Ovary (tissue), 9 donors: ENCODE data around the gene SPATA33. TPM values are rescaled to one million over a fixed set of nuclear protein-coding genes. Genes with fewer than 3 reads are reported as not detected.
A peak's percentile ranks its signal among the peaks of the same experiment; 100 is the strongest.

Experiments
- DNase-seq, 5 donors: peaks; one replicate each; pipeline ENCODE4 v3.0.0-alpha.2; 2019 to 2020
- H3K27ac ChIP-seq, 2 donors: fragments of 200-600 bp; one replicate each; pipeline versions ENCODE4 v1.5.1 to v1.8.0; 2019 to 2022
- H3K27me3 ChIP-seq: fragments of 200-600 bp; one replicate; pipeline ENCODE4 v1.8.0; 2022
- H3K36me3 ChIP-seq: fragments of 200-600 bp; sonication (generic); one replicate; pipeline ENCODE4 v1.5.1; 2019
- H3K4me1 ChIP-seq: one replicate; pipeline ENCODE4 v1.8.1; 2013; ENCODE audit warnings: mild to moderate bottlenecking, moderate library complexity; ENCODE audit not compliant: insufficient read depth
- H3K4me3 ChIP-seq: fragments of 200-600 bp; sonication (generic); one replicate; pipeline ENCODE4 v1.5.1; 2017
- H3K9me3 ChIP-seq, 2 donors: fragments of 200-600 bp in 1 of 2; sonication (generic) in 1 of 2; one replicate each; pipeline versions ENCODE4 v1.5.1 to v1.8.1; 2013 to 2019; ENCODE audit warnings: mild to moderate bottlenecking in 1 of 2, moderate library complexity in 1 of 2
- CTCF ChIP-seq, 3 donors: fragments of 450-650 bp in 2 of 3; fragments of 200-600 bp in 1 of 3; IDR thresholded peaks; one replicate each; pipeline versions ENCODE4 v1.5.1 to v1.8.0; 2016 to 2022; ENCODE audit warnings: antibody characterized with exemption in 3 of 3, mild to moderate bottlenecking in 1 of 3
- EP300 ChIP-seq: sonication (generic); formaldehyde crosslinking; IDR thresholded peaks from one replicate; pipeline ENCODE4 v1.6.1; 2017; ENCODE audit warnings: antibody characterized with exemption
- POLR2A ChIP-seq: fragments of 450-650 bp; IDR thresholded peaks from one replicate; pipeline ENCODE4 v1.6.1; 2017; ENCODE audit warnings: antibody characterized with exemption, mild to moderate bottlenecking, moderate library complexity
- WGBS, 3 donors: extraction: QIAGEN DNeasy Blood & Tissue Kit in 1 of 3; methylation state at CpG; one replicate each; pipeline versions ENCODE4 v1.1.5 to v1.1.7; 2013 to 2017; 5-methylcytosine and 5-hydroxymethylcytosine counted together
- intact Hi-C, 4 donors: fragments of 100-400 bp; cut with DNase I; formaldehyde crosslinking; loops; one replicate each; pipeline versions ENCODE4 v1.11.0 to v1.15.1; 2022 to 2023
- polyA plus RNA-seq, 2 donors: library from polyadenylated mRNA; stranded (reverse); fragments of 200-250 nt in 1 of 2; fragments of 350-450 nt in 1 of 2; fragmentation: Illumina TruSeq in 1 of 2; extraction: RNeasy Lipid Tissue Mini Kit (QIAGEN cat#74804) in 1 of 2; gene quantifications; one replicate each; pipeline ENCODE4 v1.2.3, GENCODE V29; 2013 to 2014
- total RNA-seq, 7 donors: library from RNA; depleted of rRNA in 2 of 7; stranded (reverse); fragments of >200 nt in 2 of 7; fragmentation: NEBNext Ultra II Directional in 3 of 7; extraction: Animal tissue kit (Norgen Biotek cat#: 25700) in 3 of 7; gene quantifications; one replicate each; pipeline versions ENCODE4 v1.1.0 to v1.2.4, GENCODE V29; 2016 to 2023
- donor health status: DM: no; HTN: no; CAD: no; lungs with moderate emphysema.
- donor health status: DM: no; HTN: no; CAD: no.
- donor health status: Bipolar disorder and iron deficiency.
- donor health status: DM: yes; HTN: yes; CAD: no.
- donor health status: DM: no; HTN: no; CAD: no.
- donor health status: DM: yes; HTN: yes; CAD: no.

Gene SPATA33
- total and polyA plus RNA-seq, 9 donors, result 1.5 to 8.2 (median 4.7) TPM

DNA sequence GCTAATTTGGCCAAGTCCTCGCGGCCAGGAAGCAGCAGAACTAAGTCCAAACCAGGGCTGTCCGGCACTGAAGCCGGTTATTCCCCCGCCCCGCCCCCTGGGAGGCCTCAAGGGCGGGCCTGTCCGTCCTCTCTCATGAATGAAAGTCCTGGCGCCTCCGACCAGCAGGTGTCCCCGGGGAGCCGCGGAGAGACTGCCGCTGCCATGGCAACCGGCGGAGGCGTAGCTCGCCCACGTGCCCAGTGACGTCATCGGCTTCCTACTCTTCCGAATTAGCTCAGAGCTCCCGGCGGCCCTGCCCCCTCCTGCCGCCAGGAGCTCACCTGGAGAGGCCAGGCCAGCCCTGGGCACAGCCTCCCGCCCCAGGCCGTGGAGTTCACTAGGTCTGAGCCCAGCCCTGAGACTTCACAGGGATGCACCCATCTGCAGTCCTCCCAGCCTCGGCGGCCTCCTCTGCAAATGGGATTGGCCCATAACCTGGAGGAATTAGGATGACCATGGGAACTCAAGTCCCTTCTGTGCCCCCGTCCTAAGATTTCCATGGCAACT lies 42.5 kb downstream of the SPATA33 start:
- 0 to 1% (median 1%) methylated on average over 23 to 30 of the region's 30 CpGs for WGBS, 3 donors
- H3K27ac ChIP-seq, result peak overlapping the region; percentile 58 to 66
- no peaks in the 10 kb centered on the region for H3K9me3 ChIP-seq
- H3K4me1 ChIP-seq, result peaks cover 11% of the 10 kb centered on the region
- TF ChIP-seq EP300, result peak; percentile 51
- peak; percentile 49 for TF ChIP-seq POLR2A
- peak; percentile 90 to 98 (median 91) for TF ChIP-seq CTCF (IDR thresholded peaks at IDR 0.05)
- no peaks in the 10 kb centered on the region for H3K27me3 ChIP-seq
- H3K36me3 ChIP-seq, result no peaks in the 10 kb centered on the region
- DNase-seq, result peak; percentile 99 to 100 (median 100)
- H3K4me3 ChIP-seq, result peak overlapping the region; percentile 55
- intact Hi-C loops, result loop anchor here in 3 of 4 donors (10.0 kb wide), 2 partner anchors 95 to 155 kb away; no protein-coding TSS in a partner anchor

- intact Hi-C loops, result loop anchor here in 3 of 4 donors (10.0 kb wide), 2 partner anchors 94 to 154 kb away; no protein-coding TSS in a partner anchor
- Histone ChIP-seq H3K27ac (peak overlapping the region; percentile 65 to 66), H3K36me3 (no peaks in the 10 kb centered on the region), H3K9me3 (no peaks in the 10 kb centered on the region), H3K4me3 (peak overlapping the region; percentile 55), H3K27me3 (no peaks in the 10 kb centered on the region), H3K4me1 (peaks cover 11% of the 10 kb centered on the region)
- WGBS, 3 donors, result 1 to 2% (median 1%) methylated on average over 67 to 78 of the region's 78 CpGs
- peak in 4 of 5 donors; percentile 58 to 67 (median 64) for DNase-seq
- TF ChIP-seq POLR2A (no peak), CTCF (IDR thresholded peaks at IDR 0.05) (peak in 1 of 3 donors; percentile 11), EP300 (no peak)
These were observed 43.2 kb downstream of the SPATA33 start for GRCh38 chr16:89700649-89701424.

DNA sequence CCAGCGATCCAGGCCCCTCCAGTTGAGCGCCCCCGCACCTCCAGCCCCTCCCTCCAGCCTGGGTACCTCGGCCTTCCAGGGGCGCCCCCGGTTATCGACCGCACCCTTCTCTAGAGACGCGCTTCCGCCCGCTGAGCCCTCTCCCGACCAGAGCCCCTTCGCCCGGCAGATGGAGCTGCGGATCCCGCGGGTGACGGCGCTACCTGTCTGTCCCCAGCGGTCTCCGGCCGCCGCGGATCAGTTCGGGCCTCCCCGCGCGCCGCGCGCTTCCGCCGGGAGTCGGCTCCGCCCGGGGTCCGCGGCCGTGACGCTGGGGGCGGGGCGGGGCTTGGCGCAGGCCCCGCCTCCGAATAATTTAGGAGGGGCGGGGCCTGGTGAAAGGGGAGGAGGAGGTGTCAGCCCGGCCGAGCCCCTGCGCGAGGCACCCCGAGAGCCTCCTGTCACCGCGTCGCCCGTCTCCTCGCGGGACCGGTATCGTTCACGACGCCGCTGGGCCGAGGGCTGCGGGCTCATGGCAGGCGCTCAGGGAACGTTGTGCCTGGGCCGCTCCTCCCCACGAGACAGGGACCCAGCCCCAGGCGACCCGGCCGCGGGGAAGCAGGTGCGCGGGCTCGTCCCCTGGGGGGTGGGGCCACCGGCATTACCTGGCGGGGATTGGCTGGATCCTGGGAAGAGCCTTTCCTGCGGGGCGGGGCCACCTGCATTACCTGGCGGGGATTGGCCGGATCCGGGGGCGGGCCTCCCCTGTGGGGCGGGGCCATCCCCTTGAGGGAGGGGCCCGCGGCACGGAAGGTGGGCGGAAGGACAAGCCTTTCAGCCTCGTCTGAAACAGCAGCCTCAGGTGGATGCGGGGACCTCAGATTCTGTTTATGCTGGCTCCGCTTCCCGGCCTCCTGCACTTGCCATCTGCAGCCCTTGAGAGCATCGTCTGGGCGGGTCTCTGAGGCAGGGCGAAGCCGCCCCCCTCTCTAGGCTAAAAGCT lies 44.1 kb downstream of the SPATA33 start, which contains the start of gene SPATA2L:
Gene SPATA2L (minus strand): TSS at position 281 of the 982 bp plus-strand sequence. CDS start 473 bp downstream, outside the sequence.
- no peaks in the 10 kb centered on the region for H3K9me3 ChIP-seq
- peak in 1 of 3 donors; percentile 15 for TF ChIP-seq CTCF (IDR thresholded peaks at IDR 0.05)
- TF ChIP-seq POLR2A, result peak; percentile 96
- TF ChIP-seq EP300, result no peak
- H3K4me1 ChIP-seq, result peaks cover 12% of the 10 kb centered on the region
- WGBS, 3 donors, result 1 to 2% (median 1%) methylated on average over 62 to 97 of the region's 97 CpGs
- peak within 1 kb of the TSS; percentile 65 to 66 for H3K27ac ChIP-seq
- peak; percentile 91 to 93 (median 92) for DNase-seq
- H3K36me3 ChIP-seq, result no peaks in the 10 kb centered on the region
- H3K27me3 ChIP-seq, result no peaks in the 10 kb centered on the region
- intact Hi-C loops, result loop anchor here in 3 of 4 donors (10.0 kb wide), 2 partner anchors 93 to 153 kb away; no protein-coding TSS in a partner anchor
- H3K4me3 ChIP-seq, result peak within 1 kb of the TSS; percentile 55

DNA sequence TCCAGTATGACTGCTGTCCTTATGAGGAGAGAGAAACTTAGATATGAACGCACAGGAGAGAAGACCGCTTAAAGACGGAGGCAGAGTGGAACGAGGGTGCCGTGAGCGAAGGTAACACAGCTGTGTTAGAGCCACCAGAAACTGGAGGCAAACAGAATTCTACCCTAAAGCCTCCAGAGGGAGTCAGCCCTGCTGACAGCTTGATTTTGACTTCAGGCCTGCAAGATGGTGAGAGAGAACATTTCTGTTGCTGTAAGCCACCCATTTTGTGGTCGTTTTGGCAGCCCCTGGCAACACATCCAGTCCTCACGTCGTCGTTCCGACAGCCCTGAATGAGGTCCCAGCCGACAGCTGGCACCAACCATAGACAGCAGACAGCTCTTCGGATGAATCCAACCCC lies 46.6 kb downstream of the SPATA33 start:
- intact Hi-C loops, result loop anchor here in 3 of 4 donors (10.0 kb wide), 2 partner anchors 91 to 151 kb away; no protein-coding TSS in a partner anchor
- no peak for DNase-seq
- 68 to 75% (median 73%) methylated on average over 13 of the region's 13 CpGs for WGBS, 3 donors

More for the DNA sequence above, 46.6 kb downstream of the SPATA33 start:
- no peaks in the 10 kb centered on the region for H3K27me3 ChIP-seq
- H3K9me3 ChIP-seq, result no peaks in the 10 kb centered on the region
- no peaks in the 10 kb centered on the region for H3K36me3 ChIP-seq
- no peak overlapping the region for H3K27ac ChIP-seq
- no peak overlapping the region for H3K4me3 ChIP-seq
- peaks cover 12% of the 10 kb centered on the region for H3K4me1 ChIP-seq
- no peak for TF ChIP-seq POLR2A
- TF ChIP-seq EP300, result no peak
- no peak for TF ChIP-seq CTCF (IDR thresholded peaks at IDR 0.05)
